ENCODE measurements around the gene OOSP4B.

DNA sequence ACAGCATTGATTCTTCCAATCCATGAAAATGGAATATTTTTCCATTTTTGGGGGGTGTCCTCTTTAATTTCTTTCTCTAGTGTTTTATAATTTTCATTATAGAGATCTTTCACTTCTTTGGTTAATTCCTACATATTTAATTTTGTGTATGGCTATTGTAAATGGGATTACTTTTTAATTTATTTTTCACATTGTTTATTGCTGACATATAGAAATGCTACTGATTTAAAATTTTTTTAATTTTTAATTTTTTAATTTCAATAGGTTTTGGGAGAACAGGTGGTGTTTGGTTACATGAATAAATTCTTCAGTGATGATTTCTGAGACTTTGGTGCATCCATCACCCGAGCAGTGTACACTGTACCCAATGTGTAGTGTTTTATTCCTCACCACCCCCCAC is 26.6 kb upstream of the OOSP4B start:
- TF ChIP-seq, protein P1, sequence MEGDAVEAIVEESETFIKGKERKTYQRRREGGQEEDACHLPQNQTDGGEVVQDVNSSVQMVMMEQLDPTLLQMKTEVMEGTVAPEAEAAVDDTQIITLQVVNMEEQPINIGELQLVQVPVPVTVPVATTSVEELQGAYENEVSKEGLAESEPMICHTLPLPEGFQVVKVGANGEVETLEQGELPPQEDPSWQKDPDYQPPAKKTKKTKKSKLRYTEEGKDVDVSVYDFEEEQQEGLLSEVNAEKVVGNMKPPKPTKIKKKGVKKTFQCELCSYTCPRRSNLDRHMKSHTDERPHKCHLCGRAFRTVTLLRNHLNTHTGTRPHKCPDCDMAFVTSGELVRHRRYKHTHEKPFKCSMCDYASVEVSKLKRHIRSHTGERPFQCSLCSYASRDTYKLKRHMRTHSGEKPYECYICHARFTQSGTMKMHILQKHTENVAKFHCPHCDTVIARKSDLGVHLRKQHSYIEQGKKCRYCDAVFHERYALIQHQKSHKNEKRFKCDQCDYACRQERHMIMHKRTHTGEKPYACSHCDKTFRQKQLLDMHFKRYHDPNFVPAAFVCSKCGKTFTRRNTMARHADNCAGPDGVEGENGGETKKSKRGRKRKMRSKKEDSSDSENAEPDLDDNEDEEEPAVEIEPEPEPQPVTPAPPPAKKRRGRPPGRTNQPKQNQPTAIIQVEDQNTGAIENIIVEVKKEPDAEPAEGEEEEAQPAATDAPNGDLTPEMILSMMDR (conservative IDR thresholded peaks at IDR 0.05): no peak
- no peak for TF ChIP-seq EZH2 (IDR thresholded peaks at IDR 0.05; ENCODE audit: low read depth)
